PC-3 (cell line): ENCODE data around the gene SMIM1. TPM values are rescaled to one million over a fixed set of nuclear protein-coding genes. Genes with fewer than 3 reads are reported as not detected.
"Not testable (repeated sequence)": the region's sequence is repeated elsewhere in the genome, so short reads cannot be mapped to it uniquely, and the experiment has no call there.

Source experiments
- ATAC-seq: fragments of 200-7000 bp; cut with Tn5 transposase; 2 replicates; pipeline ENCODE4 v1.9.1; 2020; ENCODE audit warnings: mild to moderate bottlenecking, moderate library complexity
- BruUV-seq: library from RNA; stranded (reverse); fragments of 400-500 nt; replicated peaks from 2 replicates; lab custom pipeline; 2021; lab: Mats Ljungman, UMichigan
- CTCF ChIA-PET: fragments of 300-600 bp; sonication (Branson Sonifier 250); formaldehyde crosslinking; loops from one replicate; lab custom pipeline; 2022; ENCODE audit warnings: antibody characterized with exemption; lab: Charles Lee
- POLR2A ChIA-PET: fragments of 300-600 bp; sonication (Branson Sonifier 250); formaldehyde crosslinking; loops from one replicate; lab custom pipeline; 2022; ENCODE audit warnings: antibody characterized with exemption; ENCODE audit not compliant: unreplicated experiment; lab: Charles Lee
- DNase-seq: peaks from one replicate; pipeline ENCODE4 v3.0.0-alpha.2; 2015
- H2AFZ ChIP-seq: fragments of 300-600 bp; sonication (generic); 2 replicates; pipeline ENCODE4 v1.6.0; 2016; ENCODE audit warnings: antibody characterized with exemption, low read length
- H3F3A ChIP-seq: fragments of 300-600 bp; sonication (generic); one replicate; pipeline ENCODE4 v1.6.0; 2017; ENCODE audit warnings: antibody characterized with exemption, low read length, control low read depth, mild to moderate bottlenecking; ENCODE audit not compliant: unreplicated experiment
- H3K27ac ChIP-seq: fragments of 300-600 bp; sonication (generic); 2 replicates; pipeline ENCODE4 v1.5.1; 2016; ENCODE audit warnings: mild to moderate bottlenecking, low read length
- H3K27me3 ChIP-seq: fragments of 300-600 bp; sonication (generic); 2 replicates; pipeline ENCODE4 v1.6.1; 2016; ENCODE audit warnings: low read length, mixed read lengths
- H3K36me3 ChIP-seq: fragments of 300-600 bp; sonication (generic); 2 replicates; pipeline ENCODE4 v1.6.1; 2016; ENCODE audit warnings: low read depth, mixed run types, low read length, mixed read lengths
- H3K4me1 ChIP-seq: fragments of 300-600 bp; sonication (generic); 2 replicates; pipeline ENCODE4 v1.5.1; 2016; ENCODE audit warnings: low read length; ENCODE audit not compliant: insufficient read depth
- H3K4me2 ChIP-seq: fragments of 300-600 bp; sonication (generic); 2 replicates; pipeline ENCODE4 v1.6.0; 2016; ENCODE audit warnings: low read length
- H3K4me3 ChIP-seq: fragments of 300-600 bp; sonication (generic); 2 replicates; pipeline ENCODE4 v1.5.1; 2016; ENCODE audit warnings: mild to moderate bottlenecking, low read length, mixed read lengths
- H3K79me2 ChIP-seq: fragments of 300-600 bp; sonication (generic); 2 replicates; pipeline ENCODE4 v1.6.1; 2017; ENCODE audit warnings: low read length, mixed read lengths
- H3K9ac ChIP-seq: fragments of 300-600 bp; sonication (generic); 2 replicates; pipeline ENCODE4 v1.6.0; 2016; ENCODE audit warnings: mild to moderate bottlenecking, low read length
- H3K9me2 ChIP-seq: fragments of 300-600 bp; sonication (generic); replicated peaks from 2 replicates; pipeline ENCODE4 v1.6.1; 2016; ENCODE audit warnings: mixed run types, low read length, mixed read lengths
- H3K9me3 ChIP-seq: fragments of 300-600 bp; sonication (generic); 2 replicates; pipeline ENCODE4 v1.6.1; 2016; ENCODE audit warnings: low read length, mixed read lengths
- H4K20me1 ChIP-seq: fragments of 300-600 bp; sonication (generic); 2 replicates; pipeline ENCODE4 v1.6.1; 2016; ENCODE audit warnings: low read length, mixed read lengths
- CTCF ChIP-seq: fragments of 300-600 bp; sonication (generic); conservative IDR thresholded peaks from 2 replicates; pipeline ENCODE4 v1.5.1; 2017; ENCODE audit warnings: antibody characterized with exemption, low read depth, mild to moderate bottlenecking, low read length
- EZH2 ChIP-seq: fragments of 300-600 bp; sonication (generic); IDR thresholded peaks from one replicate; pipeline ENCODE4 v1.6.1; 2017; ENCODE audit warnings: antibody characterized with exemption, mild to moderate bottlenecking, low read length; ENCODE audit not compliant: unreplicated experiment
- EZH2phosphoT487 ChIP-seq: fragments of 300-600 bp; sonication (generic); IDR thresholded peaks from 2 replicates; pipeline ENCODE4 v1.6.1; 2018; ENCODE audit warnings: mild to moderate bottlenecking, antibody characterized with exemption, low read length, borderline replicate concordance
- intact Hi-C: fragments of 100-400 bp; cut with micrococcal nuclease; formaldehyde crosslinking; loops from 2 replicates; pipeline ENCODE4 v1.9.0; 2023
- total RNA-seq: library from RNA; depleted of rRNA; stranded (reverse); fragments of >200 nt; gene quantifications from 2 replicates; pipeline ENCODE4 v1.2.3, GENCODE V29; 2014

Gene SMIM1
- total RNA-seq, 1 experiment from 2014 or later, result 10.8 TPM

- POLR2A ChIA-PET, result no interaction called here
- Histone ChIP-seq H3K4me1 (no peaks in the 10 kb centered on the region), H3K27me3 (peaks cover 2% of the 10 kb centered on the region; the same call in 1 of the 2 replicates), H3K36me3 (no peaks in the 10 kb centered on the region), H3K9me2 (no peaks in the 10 kb centered on the region), H3K9me3 (no peaks in the 10 kb centered on the region), H3F3A (no peaks in the 10 kb centered on the region), H2AFZ (no peak overlapping the region), H3K4me2 (no peak overlapping the region), H3K79me2 (no peaks in the 10 kb centered on the region), H3K4me3 (no peak overlapping the region), H3K27ac (no peak overlapping the region), H4K20me1 (no peaks in the 10 kb centered on the region), H3K9ac (no peak overlapping the region)
- BruUV-seq, result no TSS peak
- intact Hi-C loops, result no loop called here
- ATAC-seq, result no peak
- CTCF ChIA-PET, result no interaction called here
- no peak for TF ChIP-seq EZH2
- TF ChIP-seq CTCF, result no peak
- TF ChIP-seq EZH2phosphoT487, result no peak
- DNase-seq, result no peak
Measured at GRCh38 chr1:3807769-3808168, 35.2 kb downstream of the SMIM1 start.

- no peak overlapping the region for H3K9ac ChIP-seq
- no peak overlapping the region for H2AFZ ChIP-seq
- H3K79me2 ChIP-seq, result no peaks in the 10 kb centered on the region
- ChIA-PET POLR2A (no interaction called here), CTCF (no interaction called here)
- no peak for TF ChIP-seq EZH2phosphoT487
- no peak for TF ChIP-seq CTCF
- TF ChIP-seq EZH2, result no peak
- BruUV-seq, result no TSS peak
- no peaks in the 10 kb centered on the region for H3K9me2 ChIP-seq
- no peak overlapping the region for H3K27ac ChIP-seq
- DNase-seq (no peak), ATAC-seq (no peak)
- intact Hi-C loops, result no loop called here
- no peaks in the 10 kb centered on the region for H4K20me1 ChIP-seq
- H3K36me3 ChIP-seq, result no peaks in the 10 kb centered on the region
- no peaks in the 10 kb centered on the region for H3K27me3 ChIP-seq
- H3K4me2 ChIP-seq, result no peak overlapping the region
- no peaks in the 10 kb centered on the region for H3F3A ChIP-seq
- H3K4me1 ChIP-seq, result no peaks in the 10 kb centered on the region
- no peaks in the 10 kb centered on the region for H3K9me3 ChIP-seq
- no peak overlapping the region for H3K4me3 ChIP-seq
Measured at GRCh38 chr1:3809680-3810079, 37.1 kb downstream of the SMIM1 start.

- intact Hi-C loops, H4K20me1 ChIP-seq, H3K4me1 ChIP-seq, CTCF ChIA-PET, H3K4me3 ChIP-seq, H3K27ac ChIP-seq, H2AFZ ChIP-seq, DNase-seq, H3K4me2 ChIP-seq, ATAC-seq, H3F3A ChIP-seq, H3K9ac ChIP-seq, H3K79me2 ChIP-seq, H3K9me2 ChIP-seq, H3K9me3 ChIP-seq, H3K36me3 ChIP-seq, BruUV-seq, POLR2A ChIA-PET, H3K27me3 ChIP-seq: not testable (repeated sequence)
Measured at GRCh38 chr1:3810149-3810761, 37.7 kb downstream of the SMIM1 start.
